NCI-H187 treated with DMSO at 0.1 percent for 48 hours (cell line): ENCODE results near the gene CCDC92.

ENCODE experiments used
- DNase-seq: peaks from one replicate; lab custom pipeline; 2025; lab: John Stamatoyannopoulos, UW

CCDC92 gene, protein sequence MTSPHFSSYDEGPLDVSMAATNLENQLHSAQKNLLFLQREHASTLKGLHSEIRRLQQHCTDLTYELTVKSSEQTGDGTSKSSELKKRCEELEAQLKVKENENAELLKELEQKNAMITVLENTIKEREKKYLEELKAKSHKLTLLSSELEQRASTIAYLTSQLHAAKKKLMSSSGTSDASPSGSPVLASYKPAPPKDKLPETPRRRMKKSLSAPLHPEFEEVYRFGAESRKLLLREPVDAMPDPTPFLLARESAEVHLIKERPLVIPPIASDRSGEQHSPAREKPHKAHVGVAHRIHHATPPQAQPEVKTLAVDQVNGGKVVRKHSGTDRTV

DNA sequence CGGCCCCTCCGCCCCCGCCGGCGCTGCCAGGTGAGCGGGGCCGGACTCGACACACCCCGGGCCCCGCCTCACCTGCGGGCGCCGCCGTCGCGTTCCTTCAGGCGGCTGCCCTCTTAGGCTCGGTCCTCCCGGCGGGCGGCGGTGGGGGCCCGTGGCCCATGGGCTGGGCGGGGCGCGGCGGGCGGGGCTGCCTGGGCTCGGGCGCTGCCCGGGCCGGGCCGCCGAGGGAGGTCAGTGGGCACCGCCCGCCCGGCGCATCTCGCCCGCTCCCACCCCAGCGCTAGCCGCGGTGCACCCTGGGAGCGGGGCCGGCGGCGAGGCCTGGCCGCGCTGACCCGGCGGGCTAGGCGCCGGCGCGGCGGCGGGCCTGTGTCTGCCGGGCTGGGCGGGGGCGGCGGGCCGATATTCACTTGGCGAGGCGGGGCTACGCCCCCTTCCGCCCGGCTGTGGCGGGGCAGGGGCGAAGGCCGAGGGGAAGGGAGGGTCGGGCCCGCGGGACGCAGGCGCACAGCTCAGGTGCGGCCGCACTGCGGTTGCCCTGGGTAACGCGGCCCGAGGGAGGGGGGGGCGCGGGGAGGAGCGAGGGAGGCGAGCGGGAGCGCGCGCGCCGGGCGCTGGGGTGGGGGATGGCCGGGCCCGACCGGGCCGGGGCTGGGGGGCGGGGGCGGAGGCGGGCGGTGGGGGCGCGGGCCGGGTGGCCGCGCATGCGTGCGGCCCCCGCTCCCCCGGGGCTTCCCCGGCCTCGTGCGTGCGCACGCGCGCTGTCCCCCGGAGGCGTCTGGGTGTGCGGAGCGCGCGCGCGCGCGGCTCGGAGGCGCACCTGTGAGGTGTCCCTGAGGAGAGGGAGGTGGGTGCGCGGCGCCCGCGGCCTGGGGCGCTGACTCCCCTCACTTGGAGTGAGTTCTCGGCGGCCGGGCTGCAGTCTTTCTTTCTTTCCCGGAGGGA is at the start of gene CCDC92, which contains the start of gene ZNF664:
Gene CCDC92 (minus strand): TSS at position 375 of the 945 bp plus-strand sequence. CDS start 28,526 bp downstream, outside the sequence.
Gene ZNF664 (plus strand): TSS at position 759 of the 945 bp plus-strand sequence. CDS start 38,930 bp downstream, outside the sequence.
- peak; percentile 74 for DNase-seq

DNA sequence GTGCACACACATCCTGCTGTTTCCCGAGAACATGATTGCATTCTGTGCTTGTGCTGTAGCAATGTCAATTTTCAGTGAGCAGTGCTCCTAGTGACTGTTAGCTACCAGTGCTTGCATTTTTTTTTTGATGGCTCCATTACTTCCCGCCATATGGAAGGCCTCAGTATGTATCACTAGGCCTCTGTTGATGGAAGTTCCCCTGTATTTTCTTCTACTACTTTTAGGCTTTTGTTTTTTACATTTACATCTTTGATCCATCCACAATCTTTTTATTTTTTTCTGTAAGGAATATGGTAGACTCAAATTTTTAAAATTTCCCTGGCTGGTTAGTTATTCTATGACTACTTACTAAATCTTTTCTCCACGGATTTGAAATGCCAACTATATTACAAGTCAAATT is 49.5 kb upstream of the CCDC92 start:
- no peak for DNase-seq

DNA sequence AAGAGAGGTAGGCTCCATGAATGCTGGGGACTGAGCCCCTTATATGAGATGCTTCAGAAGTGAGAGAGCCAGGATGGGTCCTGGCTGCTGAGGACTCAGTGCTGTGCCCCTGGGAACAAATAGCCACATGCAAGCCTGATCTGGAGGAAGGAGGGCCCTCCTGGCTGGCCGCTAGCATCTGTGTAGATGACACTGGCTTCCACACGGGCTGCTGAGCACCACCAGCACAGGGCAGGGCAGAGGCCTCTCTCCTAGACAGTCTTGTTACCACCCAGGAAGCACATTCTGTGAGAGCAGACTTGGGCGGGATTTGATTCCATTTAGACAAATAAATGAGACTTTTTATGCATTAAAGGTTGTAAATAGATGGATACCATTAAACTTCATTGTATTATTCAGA is 48.4 kb upstream of the CCDC92 start:
- no peak for DNase-seq

DNA sequence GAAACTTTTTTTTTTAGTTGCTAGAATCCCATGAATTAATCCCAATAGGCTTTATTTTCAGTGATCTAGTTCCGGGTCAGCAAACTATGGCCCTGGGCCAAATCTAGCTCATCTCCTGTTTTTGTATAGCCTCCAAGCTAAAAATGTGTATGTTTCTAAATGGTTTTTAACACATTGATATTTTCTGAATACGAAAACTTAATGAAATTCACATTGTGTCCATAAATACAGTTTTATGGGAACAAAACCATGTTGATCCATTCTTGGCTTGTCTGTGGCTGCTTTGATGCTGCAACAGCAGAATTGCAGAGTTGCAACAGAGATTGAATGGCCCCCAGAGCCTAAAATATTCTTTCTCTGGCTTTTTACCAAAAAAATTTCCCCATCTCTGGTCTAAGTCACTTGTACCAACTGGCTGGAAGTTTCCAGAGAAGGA is 47.9 kb upstream of the CCDC92 start:
- no peak for DNase-seq

DNA sequence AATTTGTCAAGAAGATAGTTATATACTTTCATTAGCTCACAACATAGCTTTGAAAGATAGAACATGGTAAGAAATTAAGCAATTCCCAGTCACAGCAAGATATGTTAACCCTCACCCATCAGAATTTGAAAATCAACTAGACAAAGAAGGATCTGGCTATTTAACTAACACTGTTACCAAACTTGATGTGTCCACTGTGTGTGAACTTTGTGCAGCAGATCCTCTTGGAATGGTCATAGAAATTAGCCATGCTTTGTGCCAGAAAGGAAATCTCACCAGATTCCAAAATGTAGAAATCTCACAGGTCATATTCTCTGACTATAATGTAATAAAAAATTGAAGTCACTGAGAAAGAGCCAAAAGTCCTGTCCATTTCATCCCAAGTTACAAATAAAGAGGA is 46.5 kb upstream of the CCDC92 start:
- no peak for DNase-seq

DNA sequence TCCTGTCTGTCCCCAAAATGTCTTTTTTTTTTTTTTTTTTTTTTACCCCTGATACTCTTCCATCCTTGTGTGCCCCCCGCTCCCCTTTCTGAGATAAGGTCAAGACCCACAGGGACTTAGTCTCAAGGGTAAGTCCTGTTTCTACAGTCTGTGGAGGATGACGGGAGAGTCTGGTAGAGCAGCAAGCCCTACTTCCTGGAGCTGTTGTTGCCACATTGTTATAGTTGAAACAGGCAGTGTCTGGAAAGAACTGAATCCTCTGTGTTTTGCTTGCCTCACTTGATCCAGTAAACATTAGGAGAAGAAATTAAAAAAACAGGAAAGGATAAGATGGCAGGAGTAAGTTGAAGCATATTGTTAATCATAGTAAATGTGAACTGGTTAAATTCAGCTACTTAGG is 45.9 kb upstream of the CCDC92 start:
- DNase-seq = no peak

DNA sequence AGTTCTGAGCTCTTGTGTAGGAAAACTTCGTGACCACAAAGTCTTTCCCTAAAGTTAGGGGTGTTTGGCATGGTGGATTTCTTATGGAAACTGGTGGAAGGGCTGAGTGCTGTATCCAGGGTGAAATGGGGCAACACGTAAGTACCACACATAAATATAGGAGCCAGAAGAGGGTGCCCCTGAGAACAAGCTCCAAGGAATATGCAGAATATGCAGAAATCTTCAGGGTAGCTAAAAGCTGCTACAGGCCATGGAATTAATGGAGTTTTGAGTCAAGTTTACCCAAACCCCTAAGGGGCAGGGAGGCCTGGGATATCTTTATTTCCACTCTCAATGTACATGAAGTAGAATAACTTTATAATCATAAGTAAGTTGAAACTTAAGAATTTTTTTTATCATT is 44.4 kb upstream of the CCDC92 start:
- DNase-seq = no peak

DNA sequence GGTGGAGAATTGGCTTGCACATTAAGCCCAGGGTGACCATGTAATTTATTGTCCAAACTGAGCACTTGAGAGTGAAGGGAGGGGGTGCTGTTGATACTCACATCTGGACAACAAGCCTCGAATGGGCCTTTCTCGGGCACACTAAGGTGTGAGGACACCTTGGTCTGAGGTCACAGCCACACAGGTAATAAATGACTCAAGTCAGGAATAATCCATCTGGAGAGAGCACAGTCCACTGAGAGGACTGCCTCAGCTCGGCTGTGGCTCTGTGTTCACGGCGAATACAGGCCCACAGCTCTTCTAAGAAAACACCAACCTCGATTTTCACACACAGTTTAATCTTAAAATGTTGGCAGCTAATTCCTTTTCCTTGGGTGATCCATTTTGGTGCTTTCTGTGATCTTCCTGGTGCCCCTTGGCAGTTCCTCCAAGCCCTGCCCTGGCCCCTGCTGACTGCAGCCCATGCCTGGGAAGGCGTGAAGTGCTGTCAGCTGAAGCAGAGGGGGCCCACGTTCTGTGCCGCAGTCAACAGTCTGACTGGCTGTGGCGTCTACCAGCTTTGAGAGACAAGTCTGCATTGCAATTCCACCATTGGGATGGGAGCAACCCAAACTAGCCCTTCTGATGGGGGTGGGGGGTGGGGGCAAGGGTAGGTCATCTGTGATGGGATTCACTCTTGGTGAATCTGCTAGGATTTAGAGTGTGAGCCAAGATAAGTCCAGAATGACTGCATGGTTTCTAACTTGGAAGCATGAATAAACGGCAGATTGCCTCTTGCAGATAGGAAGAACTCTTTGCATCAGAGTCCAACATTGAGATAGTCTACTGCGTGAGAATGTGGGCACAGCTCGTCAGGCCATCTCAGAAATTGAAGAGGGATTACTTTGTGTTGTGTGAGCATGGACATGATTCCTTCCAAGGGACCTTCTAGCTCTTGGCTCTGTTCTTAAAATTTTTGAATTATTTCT is 43.1 kb upstream of the CCDC92 start:
- no peak for DNase-seq

DNA sequence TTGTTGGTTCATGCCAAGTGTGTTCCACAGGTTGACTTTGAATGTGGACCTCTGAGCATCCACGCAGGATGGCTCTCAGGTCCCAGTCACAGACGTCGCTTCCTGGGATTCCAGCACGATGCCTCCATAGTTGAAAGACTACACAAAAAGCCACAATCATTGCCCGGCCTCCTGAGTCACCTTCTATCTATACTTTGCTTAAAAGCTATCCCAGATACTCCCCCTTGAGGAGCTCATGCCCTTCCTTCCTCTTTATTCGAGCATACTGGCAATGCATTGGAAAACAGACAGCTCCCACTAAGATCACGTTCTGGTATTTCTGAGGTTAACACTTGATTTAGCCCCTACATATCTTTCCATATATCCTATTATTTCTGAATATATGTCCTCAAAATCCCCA is 40.4 kb upstream of the CCDC92 start:
- DNase-seq = no peak

DNA sequence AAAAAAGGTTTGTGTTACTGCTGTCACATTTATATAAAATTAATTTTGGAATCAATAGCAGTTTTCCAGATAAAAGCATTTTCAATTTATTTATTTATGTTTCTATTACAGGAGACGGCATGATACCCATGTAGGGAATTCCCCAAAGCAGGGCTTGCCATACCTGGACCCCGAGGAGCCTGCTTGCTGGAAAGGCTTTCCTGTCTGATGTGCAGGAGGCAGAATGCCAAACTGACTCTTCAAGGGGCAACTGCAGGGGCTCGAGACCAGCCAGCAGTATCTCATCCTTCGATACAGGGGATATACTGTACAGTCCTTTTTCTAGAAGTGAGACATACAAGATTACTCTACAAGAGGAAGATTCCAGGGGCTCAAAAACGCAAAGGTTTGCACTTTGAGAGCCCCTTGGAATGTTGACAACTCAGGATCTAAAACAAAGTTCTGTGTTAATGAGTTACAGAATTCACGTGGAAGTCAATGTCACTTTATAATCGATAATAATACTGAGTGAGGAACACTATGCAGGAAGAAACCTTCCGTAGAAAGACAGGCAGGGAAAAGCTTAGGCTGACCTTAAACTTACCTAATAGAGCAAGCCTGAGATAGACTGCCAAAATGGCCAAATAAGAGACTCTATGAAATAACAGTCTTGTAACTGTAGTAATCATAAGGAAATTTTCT is 38.9 kb upstream of the CCDC92 start:
- DNase-seq = no peak

DNA sequence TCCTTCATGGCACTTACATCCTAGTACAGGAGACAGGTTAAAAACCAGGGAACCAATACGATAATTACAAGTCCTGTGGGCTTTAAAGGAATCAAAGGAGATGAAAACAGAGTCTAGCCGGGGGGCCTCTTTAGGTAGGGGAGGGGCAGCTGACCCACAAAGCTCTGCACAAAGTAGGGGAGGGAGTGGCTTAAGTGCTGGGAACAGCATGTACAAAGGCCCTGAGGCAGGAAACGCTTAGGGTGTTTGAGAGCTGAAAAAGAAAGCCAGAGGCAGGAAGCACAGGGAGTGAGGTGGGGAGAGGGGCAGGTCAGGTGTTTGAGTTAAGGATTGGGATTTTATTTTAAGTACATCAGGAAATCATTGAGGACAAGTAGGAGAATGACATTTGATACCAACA is 38.1 kb upstream of the CCDC92 start:
- no peak for DNase-seq

DNA sequence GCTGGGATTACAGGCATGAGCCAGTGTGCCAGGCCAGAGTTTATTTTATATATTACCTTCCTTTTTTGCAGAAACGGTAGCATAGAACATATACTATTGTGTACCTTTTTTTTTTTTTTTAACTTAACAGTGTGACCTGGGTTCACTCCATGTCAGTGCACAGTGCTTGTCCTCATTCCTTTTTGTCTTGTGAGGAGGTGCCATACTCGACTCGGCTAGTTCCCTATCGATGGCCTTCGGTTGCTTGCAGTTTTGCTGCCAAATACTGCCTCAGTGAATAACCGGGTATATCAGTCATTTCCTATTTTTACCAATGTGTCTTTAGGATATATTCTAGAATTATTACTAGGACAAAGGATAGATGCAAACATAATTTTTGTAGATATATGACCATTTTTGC is 37.1 kb upstream of the CCDC92 start:
- DNase-seq = no peak

DNA sequence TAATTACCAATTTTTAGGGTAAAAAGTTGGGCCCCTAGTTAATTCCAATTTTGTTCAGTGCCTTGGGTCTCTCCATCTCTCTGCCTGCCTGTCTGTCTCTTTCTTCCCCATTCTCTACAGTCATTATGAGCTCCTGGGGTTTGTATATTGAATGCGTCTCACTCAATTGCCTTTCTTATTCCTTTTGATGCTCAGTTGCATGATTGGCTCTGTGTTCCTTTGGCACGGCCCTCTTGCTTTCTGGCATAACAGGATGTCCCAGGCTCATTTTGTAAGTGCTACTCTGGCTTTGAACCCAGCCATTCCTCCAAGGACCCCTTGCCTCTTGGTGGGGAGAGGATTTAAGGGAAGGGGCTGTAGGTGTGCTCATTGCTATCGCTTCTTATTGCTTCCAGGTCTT is 36.0 kb upstream of the CCDC92 start:
- no peak for DNase-seq

DNA sequence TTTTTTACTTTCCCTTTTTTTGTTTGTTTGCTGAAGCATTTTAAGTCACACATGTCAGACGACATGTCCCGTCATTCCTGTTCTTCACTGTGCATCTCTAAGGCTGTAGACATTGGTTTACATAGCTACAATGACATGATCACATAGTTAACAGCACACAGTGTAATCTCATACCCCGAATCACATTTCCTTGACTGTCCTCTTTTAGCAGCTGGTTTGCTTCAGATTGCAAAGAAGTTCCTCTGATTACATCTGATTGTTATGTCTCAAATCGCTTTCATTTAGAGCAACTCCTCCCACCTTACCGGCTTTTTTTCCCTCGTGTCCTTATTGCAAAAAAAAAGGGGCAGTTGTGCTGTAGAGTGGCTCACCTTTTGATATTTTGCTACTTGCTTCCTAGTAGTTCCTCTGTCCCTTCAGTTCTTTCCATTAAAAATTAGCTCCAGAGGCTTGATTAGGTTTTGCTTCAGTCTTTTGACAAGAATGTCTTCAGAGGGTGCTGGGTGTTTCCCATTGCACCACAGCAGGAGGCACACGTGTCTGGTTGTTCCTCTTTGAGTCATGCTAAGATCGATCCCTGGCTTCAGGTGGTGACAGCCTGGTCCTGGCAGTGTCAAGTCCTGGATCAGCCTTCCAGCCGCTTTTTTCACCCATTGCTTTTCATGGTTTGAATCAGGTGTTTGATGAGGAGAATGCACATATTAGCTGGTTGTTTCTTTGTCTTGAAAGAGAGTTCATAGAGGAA is 35.4 kb upstream of the CCDC92 start:
- DNase-seq = no peak

DNA sequence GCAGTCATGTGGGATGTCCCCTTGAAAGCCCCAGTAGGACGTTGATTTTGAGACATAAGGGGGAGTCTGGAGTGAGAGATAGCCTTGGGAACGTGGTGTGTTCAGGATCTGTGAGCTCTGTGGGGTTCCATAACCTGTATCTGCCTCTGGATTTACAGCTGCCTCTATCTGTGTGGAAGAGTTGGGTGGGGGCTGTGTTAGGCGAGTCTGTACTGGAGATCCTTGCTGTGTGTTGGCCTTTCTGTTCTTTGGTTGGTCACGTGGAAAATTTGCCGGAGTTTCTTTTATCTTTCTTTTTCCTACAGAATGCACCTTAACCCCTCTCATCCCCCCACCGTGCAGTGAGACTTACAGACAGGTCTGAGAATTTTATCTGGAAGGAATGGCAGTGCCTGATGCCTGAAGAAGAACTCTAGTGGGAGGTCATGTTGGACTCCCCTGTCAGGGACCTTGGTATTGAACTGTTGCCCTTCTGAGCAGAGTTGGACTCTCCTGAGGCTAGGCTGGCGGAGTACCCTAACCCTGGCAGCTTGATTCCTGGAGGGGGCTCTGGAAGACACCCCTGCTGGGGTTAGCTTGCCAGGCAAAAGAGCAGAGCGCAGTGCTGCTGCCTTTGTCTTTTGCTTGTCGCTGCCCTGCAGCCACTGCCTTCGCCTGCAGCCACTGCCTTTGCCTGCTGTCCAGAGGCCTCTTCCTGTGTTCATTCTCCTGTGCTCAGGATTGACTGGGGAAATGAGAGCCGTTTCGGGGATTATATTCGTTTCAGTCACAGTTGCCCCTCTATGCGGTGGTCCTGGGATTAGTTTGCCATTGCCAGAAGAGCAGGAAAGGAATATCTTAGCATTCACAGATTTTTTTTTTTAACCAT is 34.4 kb upstream of the CCDC92 start:
- DNase-seq = no peak

DNA sequence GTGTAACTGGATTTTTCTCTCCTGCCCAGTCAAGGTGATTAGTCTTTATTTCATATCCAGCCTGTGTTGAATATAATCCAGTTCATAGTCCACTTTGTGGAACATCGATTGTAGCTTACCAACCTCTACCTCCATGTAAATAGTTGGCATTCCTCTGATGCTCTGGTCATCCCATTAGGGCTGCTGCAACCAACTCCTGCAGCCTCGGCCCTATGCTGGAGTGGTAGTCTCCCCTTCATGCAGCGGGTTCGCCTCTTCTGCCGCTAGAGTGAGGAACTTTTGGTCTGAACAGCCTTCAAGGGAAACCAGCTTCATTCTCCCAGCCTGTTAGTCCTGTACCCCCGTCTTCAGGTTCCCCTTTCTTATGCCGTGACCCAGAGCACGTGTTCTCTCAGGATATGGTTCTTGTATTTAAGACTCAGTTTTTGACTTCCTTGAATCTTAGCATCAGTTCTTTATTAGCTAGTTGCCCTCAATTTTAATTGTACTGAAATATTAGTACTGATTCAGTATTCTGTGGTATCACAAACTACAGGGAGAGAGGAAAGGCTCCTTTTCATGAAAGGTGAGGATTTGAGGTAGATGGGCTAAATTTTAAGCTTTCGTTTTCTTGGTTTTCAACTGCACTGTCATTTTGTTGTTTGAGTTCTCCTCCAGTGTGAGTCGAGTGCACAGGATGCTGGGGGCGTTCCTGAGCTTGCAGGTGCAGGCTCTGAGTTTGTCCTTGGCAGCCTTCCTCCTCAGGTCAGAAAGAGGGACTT is 33.6 kb upstream of the CCDC92 start:
- DNase-seq = no peak

DNA sequence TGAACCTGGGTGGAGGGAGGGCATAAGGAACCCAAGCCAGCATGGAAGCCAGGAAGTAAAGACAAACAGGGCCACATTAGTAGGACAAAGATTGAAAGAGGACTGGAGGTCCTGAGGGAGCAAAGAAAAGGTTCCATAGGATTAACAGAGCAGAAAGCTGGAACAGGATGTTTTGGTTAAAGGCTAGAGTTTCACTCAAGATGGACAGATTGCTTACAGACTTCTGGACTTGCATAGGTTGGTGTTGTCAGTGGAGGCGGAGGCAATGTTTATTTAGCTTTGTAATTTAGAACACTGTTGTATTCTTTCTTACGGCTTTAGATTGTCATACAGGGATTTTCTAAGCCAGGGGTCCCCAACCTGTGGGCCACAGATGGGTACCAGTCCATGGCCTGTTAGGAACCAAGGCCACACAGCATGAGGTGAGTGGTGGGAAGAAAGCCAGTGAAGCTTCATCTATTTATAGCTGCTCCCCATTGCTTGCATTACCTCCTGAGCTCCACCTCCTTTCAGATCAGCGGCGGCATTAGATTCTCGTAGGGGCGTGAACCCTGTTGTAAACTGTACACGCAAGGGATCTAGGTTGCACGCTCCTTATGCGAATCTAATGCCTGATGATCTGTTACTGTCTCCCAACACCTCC is 31.7 kb upstream of the CCDC92 start:
- DNase-seq = no peak

DNA sequence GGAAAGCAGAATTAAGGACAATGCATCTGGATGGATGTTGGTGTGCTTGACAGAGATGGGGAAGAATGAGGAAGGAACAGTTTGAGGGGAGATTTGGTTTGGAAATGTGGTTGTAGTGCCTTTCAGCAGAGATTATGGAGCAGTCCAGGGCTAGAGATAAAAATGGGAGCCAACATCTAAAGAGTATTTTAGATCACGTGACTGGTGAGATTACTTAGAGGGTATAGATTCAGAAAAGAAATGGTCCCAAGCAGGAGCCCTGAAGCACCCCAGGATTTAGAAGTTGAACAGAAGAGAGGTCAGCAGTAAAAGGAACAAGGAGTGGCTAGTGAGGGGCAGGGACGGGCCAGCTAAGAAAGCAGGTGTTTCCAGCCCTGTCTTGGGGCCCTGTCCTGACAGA is 30.0 kb upstream of the CCDC92 start:
- DNase-seq = no peak
